Activated CD8-positive, alpha-beta memory T cell treated with anti-CD3 and anti-CD28 coated beads for 1 hour (primary cell): Measurements from ENCODE around the gene AQP1.

ENCODE experiments used
- DNase-seq, 2 donors: peaks; one replicate each; pipeline ENCODE4 v3.0.0-alpha.2; 2020; ENCODE audit warnings: low read depth in 1 of 2; ENCODE audit errors: extremely low read depth in 1 of 2

The AQP1 gene

DNA sequence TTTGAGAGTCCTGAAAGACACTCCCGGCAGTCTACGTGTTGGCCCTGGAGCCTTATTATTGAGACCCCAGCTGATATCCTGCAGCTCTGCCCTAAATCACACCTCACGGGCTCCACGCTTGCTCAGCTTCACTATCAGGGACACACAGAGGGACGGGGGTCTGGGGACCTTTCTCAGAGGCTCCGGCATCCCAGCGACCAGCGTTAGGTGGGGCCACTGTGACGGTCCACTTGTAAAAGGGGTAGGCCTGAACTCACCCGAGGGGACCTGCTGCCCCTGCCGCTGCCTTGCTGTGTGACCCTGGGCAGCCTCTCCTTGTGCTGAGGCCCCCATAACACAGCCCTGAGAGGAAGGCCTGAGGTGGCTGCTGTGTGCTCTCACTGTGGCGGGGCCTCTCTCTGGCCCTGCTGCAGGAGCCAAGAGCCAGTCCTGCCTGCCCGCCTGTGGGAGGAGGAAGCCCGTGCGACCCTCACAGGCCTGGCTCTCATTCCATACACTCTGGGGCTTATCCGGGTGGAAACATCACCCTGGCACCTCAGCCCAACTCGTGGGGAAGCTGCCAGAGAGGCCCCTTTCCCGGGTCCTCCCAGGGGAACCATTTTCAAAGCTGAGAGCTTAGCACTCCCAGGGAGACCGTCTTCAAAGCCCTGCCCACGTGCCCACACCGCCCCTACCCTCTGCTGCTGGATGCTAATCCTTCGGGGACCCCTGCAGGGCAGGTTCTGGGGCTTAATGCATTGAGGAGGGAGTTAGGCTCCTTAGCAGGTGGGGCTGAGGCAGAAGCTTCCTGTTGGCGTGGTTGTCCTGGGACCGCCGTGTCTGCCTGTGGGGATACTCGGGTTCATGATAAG lies 21.7 kb downstream of the AQP1 start:
- no peak for DNase-seq

DNA sequence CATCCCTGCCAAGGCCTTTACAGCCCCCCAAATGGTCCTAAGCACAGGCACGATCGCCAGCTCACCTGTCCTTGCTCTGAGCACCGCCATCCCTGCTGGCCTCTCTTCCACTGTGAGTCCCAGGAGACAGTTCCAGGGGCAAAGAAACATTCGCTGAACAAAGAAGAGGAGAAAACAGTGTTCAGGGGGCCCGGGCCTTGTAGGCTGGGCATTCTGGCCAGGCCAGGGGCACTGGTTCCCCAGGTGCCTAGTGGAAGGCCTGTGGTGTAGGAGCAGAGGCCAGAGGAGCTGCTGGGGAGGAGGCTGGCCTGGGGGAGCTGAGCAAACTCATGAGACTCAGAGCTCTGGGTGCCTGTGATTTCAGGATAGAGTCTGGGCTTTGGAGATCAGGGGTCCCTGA lies 22.6 kb downstream of the AQP1 start:
- DNase-seq: no peak

GRCh38 chr7:30934732-30935568 lies 23.3 kb downstream of the AQP1 start:
- no peak for DNase-seq

DNA sequence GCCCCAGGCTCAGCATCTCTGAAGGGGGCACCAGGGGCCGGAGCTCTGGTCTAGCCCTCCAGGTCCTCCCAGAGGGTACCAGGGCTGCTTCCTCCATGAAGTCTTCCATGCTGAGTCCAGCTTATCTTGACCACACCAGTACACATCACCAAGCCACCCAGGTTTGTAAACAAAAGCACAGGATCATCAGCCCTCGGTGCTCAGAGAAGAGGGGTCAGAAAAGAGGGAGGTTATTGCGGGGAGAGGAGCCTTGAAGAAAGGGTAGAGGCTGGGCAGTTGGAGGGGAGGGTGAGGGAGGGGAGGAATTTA lies 23.9 kb downstream of the AQP1 start:
- DNase-seq: no peak

GRCh38 chr7:30936650-30937245 lies 25.1 kb downstream of the AQP1 start:
- no peak for DNase-seq

- no peak for DNase-seq
Observed at GRCh38 chr7:30937416-30937815, 25.8 kb downstream of the AQP1 start.

DNA sequence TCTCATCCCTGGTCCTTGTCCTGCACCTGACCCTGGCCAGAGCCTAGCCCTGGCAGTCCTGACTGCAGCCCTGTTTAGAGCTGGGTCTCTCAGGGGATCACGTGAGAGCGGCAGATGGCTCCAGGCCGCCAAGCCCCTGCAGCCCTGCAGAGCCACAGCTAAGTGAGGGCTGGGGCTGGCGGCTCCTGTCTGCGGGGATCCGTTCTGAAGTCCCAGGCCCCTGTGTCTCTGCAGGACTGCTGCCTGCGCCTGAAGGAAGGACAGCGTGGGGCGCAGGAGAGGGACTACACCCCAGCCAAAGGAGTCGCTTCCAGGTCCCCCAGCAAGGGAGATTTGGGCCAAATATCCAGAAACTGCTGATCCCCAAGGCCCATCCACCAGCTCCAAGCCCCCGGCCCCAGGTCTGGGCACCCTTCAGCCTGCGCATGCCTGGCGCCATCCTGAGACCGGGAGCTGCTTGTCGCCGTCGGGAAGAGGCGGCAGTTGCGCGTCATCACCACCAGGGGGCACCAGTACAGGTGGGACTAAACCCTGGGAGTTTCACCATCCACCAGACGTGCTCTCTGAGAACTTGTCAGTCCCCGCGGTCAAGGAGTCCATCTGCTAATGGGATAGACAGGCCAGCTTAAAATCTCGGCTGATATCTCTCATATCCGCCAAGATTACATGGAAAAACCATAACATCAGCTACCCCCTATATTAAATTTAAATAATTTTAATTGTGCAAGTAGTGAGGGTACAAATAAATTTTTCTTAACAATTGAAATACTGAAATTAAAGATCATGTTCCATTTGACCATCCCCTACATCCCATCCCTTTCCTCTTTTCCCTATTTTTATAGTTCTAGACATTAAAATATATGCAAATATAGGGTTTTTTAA lies 27.0 kb downstream of the AQP1 start:
- peak; percentile 7 to 29 for DNase-seq

DNA sequence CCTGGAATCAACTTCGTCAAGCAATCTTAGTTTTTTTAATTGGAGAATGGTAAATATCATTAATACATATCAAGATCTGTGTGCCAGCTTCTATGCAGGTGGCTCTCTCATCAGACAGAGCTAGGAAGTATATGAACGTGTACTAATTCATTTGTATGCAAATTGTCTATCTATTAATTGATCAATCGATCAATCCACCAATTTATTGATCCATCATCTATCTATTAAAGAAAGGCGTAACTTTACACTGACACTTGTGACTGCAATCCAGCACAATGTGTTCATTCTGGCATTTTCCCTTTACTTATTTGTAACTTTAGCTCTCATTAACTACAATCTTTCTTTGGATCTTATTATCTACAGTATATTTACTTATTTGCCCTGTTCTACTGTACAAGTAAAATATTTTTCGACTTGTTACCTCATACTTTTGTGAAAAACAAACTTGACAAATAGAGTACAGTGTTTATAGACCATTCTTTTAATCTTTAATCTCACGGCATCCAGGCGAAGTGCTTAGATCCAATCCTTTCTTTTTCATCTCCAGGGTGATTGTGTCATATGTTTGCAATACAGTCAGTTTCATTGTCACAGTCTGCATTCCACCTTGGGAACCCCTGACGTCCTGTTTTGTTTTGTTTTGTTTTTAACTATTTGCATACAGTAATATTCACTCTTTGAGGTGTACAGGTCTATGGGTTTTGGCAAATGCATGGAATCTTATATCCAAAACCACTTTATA lies 30.1 kb downstream of the AQP1 start:
- no peak for DNase-seq

DNA sequence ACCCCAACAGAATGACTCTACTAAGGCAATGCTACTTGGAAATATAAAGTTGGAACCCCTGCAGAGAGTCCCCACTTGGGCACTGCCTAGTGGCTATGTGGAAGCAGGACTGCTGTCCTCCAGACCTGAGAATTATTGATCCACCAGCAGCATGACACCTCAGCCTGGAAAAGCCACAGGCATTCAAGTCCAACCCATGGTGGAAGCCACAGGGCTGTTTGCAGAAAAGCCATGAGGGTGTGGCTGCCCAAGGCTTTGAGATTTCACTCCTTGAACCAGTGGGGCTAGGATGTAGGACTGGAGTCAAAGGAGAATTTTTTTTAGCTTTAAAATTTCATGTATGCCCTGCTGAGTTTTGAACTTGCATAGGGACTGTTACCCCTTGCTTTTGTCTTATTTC lies 38.5 kb downstream of the AQP1 start:
- no peak for DNase-seq

- DNase-seq: no peak
Observed at GRCh38 chr7:30954914-30955313, 43.3 kb downstream of the AQP1 start.

- DNase-seq: no peak
Observed at GRCh38 chr7:30956704-30957103, 45.1 kb downstream of the AQP1 start.

- no peak for DNase-seq
Observed at GRCh38 chr7:30963842-30964241, 52.2 kb downstream of the AQP1 start, which contains the start of gene GHRHR. Gene GHRHR, plus strand, starts transcription at chr7:30963953. Its CDS starts 116 bp downstream, at chr7:30964069.

GRCh38 chr7:30965372-30965771 lies 53.7 kb downstream of the AQP1 start:
- no peak for DNase-seq

- no peak for DNase-seq
Observed at GRCh38 chr7:30965883-30966282, 54.2 kb downstream of the AQP1 start.

GRCh38 chr7:30968294-30968693 lies 56.6 kb downstream of the AQP1 start:
- DNase-seq: no peak

- no peak for DNase-seq
Observed at GRCh38 chr7:30968747-30969603, 57.3 kb downstream of the AQP1 start.

DNA sequence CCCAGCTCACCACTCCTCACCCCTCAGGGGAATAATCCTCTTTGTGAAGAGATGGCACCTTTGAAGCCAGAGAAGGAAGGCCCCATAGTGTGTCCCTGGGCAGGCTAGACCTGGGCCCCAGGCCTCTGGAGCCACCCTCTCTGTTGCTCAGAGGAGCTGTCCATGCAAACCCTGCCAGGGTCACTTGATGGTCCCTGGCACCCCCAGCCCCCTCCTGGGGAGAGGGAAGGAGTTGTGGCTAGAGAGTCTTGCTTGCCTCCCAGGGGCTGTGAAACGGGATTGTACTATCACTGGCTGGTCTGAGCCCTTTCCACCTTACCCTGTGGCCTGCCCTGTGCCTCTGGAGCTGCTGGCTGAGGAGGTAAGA lies 57.9 kb downstream of the AQP1 start:
- DNase-seq: no peak

DNA sequence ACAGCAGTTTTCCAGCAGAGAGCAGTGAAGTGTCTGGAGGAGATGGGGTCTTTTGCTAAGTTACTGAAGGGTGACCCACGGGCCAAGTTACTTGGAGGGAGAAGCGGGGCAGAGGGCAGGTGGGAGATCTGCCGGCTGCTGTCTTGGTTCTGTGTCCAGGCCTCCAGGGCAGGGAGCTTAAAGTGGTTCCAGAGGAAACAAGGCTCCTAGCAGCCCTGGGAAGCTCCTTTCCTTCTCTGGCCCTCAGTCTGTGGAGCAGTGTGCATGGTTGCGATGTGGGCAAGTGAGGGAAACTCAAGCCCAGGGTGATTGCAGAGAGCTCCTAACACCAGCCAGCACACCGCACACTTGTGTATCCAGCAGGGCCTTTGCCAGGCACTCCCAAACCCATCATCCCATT lies 58.4 kb downstream of the AQP1 start:
- no peak for DNase-seq

DNA sequence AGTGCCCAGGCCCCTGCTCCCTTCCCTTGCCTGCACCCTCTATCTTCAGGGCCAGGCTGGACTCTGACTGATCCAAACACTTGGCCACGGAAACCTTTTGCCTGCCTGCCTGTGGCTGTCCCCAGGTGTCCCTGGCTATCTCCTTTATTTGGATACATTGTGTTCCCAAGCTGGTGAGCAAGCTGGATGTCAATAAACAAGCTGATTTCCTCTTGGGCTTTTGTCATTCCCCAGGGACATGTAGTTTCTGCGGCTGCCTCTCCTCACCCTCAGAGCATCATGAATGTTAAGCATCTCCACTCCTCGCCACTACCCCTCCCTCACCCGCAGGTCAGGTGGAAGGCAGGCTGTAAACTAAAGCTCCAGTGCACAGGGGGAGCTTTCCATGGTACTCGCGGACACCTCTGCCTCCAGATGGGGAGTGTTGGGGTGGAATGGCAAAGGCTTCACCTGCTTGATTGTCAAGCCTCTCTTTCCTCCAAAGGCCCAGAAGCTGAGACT lies 59.0 kb downstream of the AQP1 start:
- no peak for DNase-seq
